Fibroblast of skin of abdomen (primary cell): ENCODE measurements around the gene SORCS2.

Source experiments
- DNase-seq: peaks from one replicate; pipeline ENCODE4 v3.0.0-alpha.2; 2013

SORCS2 gene

DNA sequence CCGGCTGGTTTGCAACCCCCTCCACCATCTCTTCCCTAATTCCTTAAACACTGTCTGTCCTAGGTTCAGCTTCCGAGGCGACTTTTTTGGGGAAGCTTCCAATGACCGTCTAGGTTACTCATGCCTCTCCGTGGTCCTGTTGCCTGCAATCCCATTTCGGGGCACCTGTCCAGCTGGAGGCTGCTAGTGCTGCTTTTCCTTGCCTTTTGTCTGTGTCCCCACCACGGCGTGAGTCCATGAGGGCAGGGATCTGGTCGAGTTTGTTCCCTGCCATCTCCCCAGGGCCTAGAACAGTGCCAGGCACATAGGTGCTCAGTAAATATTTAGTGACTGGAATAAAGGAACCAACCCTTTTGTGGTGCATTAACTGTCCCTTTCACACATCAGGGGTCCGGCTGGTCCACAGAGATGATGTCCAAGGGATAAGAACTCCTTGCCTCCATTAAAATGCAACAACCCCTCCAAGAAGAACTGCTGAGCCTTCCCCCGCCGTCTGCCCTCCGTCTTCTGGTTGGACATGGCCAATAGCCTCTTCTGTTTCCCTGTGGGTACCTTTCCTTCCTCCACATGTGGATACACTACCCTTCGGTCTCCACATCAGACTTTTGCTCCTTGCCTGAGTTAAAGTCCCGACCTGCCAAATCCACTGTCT lies 5.7 kb upstream of the SORCS2 start:
- DNase-seq = no peak

DNA sequence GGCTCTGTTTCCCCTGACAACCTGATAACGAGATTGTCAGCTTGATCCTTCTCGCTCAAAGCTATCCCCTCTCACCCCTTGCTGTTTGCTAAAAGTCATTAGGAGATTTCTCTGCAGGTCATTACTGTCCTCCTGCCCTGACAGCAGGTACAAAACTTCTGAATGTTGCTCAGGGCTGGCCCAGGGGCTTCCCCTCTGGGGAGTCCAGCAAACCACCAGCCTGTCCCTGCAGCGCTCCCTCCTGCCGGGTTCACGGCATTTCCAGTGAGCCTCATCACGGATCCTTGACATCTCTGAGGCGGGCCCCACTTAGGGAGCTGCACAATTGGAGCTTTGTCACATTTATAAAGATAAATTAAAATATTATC lies 5.2 kb upstream of the SORCS2 start:
- DNase-seq = no peak

DNA sequence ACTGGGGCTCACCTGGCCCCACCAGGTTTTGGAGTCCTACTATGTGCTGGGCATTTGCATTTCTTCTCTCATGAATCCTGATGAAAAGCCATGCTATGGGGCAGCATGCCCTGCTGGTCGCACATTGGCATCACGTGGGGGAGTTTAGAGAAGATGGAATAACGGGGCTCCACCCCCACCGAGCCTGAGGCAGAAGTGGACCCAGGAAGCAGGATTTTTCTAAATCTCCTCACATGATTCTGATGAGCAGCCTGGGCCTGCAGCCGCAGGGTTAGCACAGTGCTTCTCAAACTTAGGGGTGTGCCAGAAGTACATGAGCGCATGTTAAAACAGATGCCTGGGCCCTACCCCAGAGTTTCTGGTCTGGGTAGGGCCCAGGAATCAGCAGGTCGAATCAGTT lies 4.6 kb upstream of the SORCS2 start:
- no peak for DNase-seq

DNA sequence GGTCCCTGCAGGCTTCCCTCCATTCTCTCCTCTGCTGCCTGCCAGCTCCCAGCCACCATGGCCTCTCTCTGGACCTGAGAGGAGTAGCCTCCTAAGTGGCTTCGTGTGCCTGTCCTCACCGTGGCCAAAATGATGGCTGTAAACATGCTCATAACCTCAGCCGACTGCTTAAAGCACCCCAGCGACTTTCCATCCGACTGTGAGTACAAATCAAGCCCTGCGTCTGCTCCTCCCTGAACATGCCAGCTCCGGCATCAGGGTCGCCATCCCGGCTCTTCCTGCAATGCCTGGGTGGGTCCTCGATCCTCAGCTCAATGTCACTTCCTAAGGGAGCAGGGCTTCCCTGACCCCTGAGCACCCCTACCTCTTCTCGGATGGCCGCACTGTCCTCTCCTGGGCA lies 3.3 kb upstream of the SORCS2 start:
- no peak for DNase-seq

DNA sequence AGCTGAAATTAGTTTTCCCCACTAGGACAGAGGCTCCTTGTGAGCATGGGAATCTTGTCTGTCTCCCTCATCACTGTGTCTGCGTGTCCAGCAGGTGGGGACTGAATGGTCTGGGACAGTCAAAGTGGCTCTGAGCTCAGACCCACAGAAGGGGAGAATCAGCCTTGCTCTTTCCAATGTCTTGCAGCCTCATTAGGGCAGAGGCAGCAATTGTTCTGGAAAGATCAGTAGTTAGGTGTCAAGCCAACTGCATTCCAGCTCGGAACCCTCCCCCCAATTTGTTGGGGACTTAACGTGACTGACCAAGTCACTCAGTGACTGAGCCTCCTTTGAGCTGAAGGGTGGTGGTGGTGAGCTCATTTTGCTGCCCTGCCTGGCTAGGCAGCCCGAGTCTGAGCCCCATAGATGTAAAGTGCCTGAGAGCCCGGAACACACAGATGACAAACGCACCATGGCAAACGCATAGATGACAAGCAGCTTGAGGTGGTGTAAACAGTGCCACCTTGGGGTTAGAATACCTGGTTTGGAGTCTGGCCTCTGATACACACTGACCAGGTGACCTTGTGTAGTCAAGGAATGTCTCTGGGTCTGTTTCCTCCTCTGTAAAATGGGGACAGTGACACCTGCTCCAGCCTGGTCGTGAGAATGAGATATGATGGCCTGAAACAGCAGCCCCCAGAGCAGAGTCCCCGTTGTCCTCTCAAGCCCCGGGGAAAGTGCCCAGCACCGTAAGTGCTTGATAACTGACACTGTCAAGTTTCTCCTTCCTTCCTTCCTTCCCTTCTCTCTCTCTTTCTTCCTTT lies 2.7 kb upstream of the SORCS2 start:
- no peak for DNase-seq

DNA sequence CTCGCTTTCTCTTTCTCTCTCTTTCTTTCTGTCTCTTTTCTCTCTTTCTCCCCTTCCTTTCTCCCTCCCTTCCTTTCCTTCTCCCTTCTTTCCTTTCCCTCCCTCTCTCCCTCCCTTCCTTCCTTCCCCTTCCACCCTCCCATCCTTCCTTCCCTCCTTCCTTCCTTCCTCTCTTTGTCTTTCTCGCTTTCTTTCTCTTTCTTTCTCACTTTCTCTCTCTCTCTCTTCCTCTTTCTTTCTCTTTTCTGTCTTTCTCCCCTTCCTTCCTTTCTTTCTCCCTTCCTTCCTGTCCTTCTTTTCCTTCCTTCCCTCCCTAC lies 2.1 kb upstream of the SORCS2 start:
- DNase-seq = no peak

DNA sequence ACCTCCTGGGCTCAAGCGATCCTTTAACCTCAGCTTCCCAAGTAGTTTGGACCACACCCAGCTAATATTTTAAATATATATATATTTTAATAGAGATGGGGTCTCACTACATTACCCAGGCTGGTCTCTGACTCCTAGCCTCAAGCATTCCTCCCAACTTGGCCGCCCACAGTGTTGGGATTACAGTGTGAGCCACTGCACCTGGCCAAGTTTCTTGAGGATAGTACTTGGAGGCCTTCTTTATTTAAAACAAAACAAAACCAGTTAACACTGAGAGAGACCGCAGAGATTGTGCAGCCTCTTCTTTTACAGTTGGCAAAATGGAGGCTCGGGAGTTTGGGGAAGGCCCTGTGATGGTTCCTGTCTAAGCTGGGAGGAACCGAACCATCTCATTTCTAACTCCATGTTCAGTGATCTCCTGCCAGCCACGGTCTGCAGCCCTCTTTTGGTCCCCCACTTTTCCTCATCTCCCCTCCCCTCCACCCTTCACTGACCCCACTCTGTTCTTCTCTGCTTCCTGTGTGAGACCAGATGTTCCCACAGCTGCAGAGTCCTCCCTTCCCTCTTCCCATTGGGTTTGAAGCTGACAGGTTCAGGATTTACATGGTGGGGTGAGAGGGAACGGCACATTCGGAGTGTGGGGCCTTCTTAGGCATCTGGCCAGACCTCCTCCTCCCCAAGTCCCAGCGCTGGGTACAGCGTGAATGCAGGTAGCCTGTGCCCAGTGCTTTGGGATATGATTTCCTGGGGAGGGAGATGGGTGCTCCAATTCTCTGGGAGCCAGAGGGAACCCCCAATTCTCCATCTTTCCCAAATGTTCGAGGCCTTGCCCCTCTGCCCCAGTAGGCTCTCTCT lies 1.4 kb upstream of the SORCS2 start:
- no peak for DNase-seq

DNA sequence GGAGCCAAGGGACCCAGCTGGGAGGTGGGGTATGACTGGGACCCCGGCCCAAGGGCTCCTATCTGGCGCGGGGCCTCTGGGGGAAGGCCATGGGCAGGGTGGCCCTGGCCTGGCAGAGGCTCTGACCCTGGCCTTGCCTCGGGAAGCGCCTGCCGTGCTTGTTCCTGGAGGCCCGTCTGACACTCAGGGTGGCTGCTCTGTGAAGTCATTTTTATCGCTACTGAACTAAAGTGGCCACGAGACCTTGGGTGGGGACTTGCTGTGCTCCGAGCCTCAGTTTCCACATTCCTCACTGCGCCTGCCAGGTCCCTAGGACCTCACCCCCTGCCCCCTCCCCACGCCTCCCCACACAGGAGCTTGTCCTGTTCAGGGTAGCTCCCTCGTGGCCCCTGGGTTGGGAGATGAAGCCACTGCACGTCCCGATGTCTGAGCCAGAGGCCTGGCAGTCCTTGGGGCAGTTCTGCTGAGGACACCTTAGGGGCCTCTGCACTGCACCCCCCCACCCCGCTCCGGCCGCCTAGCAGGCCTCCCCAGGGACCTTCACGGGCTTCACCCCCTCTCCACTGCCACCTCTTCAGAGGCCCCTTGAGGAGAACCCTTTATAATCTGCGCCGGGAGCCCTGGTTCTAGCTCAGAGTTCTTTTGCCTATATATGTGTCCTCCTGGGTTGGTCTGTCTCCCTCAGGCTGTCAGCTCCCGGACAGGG lies 639 bp upstream of the SORCS2 start:
- no peak for DNase-seq

DNA sequence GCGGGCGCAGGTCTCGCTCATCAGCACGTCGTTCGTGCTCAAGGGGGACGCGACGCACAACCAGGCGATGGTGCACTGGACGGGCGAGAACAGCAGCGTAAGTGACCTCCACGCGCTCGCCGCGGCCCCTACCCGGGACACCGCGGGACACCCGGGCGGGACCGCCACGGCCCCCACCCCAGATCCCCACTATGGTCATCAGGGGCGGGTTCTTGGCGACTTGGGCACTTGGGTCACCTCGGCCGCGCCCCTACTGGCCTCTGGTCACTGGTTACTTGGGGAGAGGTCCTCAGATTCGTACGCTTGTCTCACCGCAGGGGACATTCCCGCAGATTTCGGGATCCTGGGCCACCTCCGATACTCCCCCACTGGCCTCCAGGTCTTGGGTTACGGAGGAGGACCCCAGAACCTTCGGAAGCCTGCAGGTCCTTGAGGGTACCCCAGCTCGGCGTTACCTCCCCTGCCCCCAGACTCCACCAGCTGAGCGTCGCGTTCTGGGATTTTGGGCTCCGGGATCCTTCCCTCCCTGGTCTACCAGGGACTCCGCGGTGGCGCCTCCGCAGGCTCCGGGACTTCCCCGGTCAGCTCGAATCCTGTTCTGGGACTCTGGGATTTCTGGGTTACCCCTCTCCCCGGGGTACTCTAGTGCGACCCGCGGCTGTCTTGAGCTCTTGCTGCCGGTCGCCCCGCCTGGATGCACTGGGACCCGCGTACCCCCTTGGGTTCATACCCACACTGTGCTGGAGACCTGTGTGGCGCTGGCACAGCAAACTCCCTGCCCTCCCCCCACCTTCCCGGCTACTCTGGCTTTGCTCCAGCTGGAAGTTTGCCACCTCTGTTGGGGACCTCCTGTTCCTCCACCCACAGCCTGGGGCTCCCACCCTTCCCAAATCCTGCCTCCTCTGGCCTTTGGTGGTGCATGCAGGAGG lies 956 bp downstream of the SORCS2 start:
- no peak for DNase-seq

DNA sequence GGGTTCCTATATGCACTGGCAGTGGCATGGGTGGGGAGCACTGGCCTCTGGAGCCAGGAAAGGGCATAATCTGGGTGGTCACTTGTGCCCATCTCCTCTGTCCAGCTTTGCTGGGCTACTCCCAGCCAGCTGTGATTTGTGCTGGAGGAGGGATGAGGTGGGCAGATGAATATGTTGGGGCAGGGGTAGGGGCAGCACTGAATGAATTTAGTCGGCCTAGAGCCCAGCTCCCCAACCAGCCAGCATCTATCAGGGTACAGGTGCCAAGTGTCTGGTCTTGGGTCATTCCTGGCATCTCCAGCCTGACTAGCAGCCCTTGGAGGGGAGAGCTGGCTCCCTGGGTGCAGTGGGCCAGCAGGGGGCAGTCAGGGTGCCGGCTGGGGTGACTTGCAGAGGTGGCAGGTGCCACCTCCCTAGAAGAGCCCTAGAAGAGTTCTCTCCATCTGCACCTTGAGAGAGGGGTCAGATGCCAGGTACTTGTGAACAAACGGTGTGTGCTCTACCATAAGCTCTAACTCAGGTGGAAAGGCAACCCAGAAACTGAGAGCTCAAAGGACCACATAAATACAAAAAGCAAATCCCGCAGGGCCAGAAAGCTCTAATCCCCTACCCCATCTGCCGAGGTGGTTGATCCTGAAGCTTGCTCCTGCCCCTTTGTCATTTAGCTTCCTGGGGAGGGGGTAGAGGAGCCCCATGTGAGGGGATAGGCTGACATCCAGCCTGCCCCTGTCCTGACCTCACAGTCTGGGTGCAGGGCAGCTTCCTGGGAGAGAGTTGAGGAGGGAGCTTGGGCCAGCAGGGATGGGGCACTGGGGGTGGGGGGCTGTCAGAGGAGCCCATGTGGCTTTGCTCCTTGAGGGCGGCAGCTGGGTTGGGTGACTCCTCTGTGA lies 2.2 kb downstream of the SORCS2 start:
- DNase-seq = no peak

DNA sequence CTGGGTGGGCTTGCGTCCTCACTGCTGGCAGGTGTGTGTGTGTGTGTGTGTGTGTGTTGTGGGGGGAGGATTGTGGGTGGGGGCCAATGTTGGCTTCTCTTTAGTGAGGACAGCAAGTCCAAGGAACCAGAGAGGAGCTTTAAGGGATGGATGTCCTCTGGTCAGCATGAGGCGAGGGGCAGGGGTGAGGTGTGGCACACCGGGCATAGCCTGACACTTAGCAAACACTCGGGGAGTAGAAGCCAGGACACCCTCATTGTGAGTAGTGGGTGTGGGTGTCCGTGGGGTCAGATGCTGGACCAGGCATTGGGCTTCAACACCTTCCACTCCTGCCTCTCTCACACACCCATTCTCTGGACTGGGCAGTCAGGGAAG lies 2.8 kb downstream of the SORCS2 start:
- DNase-seq = no peak

DNA sequence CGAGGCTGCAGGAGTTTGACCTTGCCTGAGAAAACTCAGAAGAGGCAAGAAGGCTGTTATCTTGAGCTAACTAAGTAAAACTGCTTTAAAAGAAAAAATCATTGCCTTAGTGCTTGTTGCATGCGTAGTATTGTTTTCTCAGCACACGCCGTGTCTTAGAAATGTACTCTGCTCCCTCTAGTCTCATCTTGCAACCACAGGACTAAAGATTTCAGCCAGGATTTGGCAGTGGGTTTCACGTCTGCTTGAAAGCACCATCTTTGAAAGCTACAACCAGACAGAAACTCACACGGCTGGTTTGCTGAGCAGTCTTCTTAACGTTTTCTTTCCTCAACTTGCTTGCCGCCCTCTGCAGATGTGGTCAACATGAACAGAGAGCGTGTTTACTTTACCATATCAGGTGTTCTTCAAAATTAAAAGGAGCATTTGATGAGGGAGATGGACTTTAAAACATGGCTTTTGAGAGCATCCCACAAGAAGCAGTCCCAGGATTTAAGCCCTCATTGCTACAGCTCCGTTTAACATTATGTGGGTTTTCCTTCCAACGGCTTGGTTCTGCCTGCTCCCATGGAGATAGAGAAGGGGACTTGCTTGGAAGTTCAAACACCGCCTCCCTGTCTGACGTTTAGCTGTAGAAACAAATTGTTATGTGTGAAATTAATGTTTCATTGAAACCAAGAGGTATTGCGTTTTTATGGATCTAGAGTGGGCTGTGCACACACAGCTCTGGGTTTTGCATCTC lies 3.4 kb downstream of the SORCS2 start:
- peak; percentile 73 for DNase-seq

DNA sequence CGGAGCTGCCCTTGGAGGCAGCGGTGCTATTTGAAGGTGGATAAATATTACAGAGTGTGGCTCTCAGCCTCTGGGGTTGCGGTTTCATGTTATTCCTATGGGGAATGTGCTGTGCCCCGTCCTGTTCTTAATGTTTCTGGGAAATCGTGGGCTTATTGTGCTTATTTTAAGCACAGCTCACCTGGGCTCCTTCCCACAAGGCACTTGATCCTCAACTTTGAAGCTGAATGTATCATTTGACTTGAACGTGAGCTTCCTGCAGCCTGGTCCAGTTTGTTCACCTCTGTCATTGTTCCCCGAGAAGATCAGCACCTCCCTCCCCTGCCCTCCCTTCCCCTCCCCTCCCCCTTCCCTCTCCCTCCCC lies 3.9 kb downstream of the SORCS2 start:
- no peak for DNase-seq

DNA sequence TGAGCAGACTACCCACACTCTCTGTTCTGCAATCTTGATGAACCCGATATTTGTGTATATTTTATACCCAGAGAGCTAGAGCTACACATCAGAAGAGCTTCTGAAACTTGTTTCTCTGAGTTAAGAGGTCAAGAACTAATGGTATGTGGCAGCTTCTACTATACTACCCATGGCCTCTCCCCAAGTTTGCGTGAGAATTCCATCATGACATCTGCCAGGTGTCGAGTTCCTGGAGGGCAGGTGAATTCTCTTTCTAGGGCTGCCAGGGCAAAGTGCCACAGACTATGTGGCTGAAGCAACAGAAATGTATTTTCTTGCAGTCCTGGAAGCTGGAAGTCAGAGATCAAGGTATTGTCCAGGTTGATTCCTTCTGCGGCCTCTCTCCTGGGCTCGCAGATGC lies 4.4 kb downstream of the SORCS2 start:
- no peak for DNase-seq

DNA sequence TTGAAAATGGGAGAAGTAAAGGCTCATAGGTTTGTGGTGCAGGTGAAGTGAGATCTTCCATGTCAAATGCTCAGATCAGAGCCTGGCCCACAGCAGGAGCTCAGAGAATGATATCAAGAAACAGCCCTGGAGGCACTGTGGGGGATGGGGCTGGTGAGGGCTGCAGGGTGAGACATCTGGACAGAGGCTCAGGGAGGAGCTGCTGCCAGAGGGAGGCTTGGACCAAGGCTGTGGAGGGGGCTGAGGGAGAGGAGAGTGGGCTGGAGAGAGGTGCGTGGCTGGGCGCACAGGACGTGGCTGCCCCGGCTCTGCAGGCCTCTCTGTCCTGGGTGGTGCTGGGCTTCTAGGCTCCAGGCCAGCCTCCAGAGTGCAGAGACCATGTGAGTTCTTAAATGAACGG lies 5.6 kb downstream of the SORCS2 start:
- DNase-seq = no peak

DNA sequence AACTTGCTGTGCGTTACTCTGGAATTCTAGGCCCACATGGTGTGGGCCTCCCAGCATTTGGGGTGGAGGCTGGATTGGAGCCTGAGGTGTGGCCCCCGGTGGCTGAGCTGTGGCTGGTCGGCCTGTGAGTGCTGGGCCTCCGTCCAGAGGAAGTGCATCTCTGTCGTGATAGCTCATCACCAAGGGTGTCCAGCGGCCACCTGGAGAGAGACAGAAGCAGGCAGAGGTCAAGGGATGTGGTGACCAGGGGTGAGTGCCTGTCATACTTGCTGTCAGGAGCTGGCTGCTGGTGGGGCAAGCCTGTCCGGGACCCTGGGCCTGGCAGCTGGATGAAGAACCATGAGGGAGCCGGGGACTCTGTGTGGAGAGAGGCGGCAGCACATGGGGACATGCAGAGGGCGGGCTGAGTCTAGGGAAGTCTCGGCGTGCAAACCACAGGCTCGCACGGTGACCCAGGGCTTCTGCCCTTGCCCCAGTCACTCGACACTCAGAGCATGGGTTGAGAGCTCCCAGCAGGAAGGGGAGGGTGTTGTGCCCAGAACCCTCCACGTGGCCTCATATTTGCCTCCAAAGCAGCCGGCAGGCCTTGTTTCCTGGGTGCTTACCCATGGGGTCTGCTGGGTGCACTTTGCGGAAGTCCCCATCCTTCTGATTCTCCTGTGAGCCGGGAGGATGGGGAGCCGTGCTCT lies 6.2 kb downstream of the SORCS2 start:
- no peak for DNase-seq

DNA sequence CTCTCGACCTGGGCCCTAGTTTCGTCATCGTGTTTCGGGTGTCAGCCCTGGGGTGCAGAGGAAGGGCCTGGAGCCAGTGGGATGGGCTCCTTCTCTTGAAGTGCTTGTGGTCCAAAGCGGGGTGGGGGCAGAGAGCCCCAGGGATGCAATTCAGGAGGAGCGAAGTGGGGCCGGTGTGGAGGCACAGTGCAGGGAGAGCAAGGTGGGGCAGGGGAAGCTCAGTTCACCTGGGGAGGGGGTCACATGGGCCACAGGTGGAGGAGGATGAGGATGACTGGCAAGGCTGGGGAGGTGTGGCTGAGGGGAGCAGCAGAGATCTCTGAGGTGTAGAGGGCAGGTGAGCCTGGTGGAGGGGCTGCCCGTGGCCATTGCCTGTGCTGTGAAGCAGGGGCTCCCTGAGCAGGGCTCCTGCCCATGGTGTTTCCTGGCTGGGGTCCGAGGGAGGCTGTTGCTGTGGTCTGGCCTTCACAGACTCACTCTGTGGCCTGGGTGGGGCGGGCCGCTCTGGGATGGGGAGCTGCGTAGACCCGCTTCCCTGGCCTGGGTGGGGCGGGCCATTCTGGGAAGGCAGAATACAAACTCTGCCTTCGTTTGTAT lies 6.9 kb downstream of the SORCS2 start:
- DNase-seq = no peak

DNA sequence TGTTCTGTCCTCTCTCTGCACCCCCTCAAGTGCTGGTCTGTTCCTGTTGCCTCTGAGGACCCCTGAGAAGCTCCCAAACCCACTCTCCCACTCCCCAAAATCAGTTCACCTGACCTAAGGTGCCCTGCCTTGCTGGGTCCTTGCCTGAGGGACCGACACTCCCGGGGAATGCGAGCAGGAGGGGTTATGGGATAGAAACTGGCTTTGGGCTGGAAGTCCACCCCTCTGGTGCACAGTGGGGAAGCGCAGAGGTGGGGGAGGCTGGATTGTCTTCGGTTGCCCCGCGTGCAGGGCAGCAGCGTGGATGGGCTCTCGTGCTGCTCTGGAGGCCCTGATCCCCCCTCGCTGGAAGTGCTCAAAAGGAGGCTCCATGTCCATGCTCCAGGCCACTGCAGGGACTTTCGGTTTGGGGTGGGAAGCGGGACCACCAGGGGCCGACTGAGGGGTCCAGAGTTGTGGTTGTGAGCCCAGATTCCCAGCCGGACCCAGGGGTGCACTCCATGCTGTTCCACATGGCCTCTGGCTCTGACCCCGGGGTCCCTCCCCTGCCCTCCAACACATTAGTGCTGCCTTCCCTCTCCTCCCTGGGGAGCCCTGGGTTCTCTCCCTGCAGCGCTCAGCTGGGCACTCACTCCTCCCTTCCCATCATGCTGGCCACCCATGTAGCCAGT lies 7.6 kb downstream of the SORCS2 start:
- no peak for DNase-seq

DNA sequence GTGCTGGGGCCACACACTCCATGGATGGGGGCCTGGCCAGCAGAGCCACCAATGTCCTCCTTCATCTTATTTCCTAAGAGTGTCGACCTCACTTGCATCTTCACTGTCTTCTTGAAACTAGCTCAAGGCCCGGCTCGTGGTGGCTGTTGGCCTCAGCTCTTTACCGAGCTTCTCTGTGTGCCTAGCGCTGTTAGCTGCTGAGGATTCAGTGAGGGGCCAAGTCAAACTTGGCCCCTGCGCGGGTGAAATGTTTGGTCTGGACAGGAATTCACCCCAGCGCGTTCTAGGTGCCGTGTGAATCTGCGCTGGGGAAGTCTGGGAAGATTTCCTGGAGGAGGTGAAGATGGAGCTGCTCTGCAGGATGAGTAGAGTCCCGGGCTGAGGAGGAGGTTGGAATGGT lies 8.5 kb downstream of the SORCS2 start:
- DNase-seq = no peak
